Vagina (tissue), 2 donors: ENCODE measurements around the gene AOC3. TPM values are rescaled to one million over a fixed set of nuclear protein-coding genes. Genes with fewer than 3 reads are reported as not detected.

ENCODE experiments used
- DNase-seq, 2 donors: peaks; one replicate each; pipeline ENCODE4 v3.0.0-alpha.2; 2017; ENCODE audit errors: extremely low spot score in 2 of 2
- H3K27ac ChIP-seq: fragments of 200-600 bp; sonication (generic); one replicate; pipeline ENCODE4 v1.5.1; 2019
- H3K27me3 ChIP-seq: fragments of 200-600 bp; sonication (generic); one replicate; pipeline ENCODE4 v1.5.1; 2019
- H3K36me3 ChIP-seq, 2 donors: fragments of 200-600 bp; sonication (generic); one replicate each; pipeline ENCODE4 v1.5.1; 2017 to 2019
- H3K4me1 ChIP-seq: fragments of 200-600 bp; sonication (generic); one replicate; pipeline ENCODE4 v1.5.1; 2019
- H3K4me3 ChIP-seq, 2 donors: fragments of 200-600 bp; sonication (generic); 1 replicate in 1 of 2; 2 replicates in 1 of 2; pipeline ENCODE4 v1.5.1; 2016 to 2019
- H3K9me3 ChIP-seq: fragments of 200-600 bp; sonication (generic); one replicate; pipeline ENCODE4 v1.5.1; 2019
- POLR2A ChIP-seq, 2 donors: fragments of 450-650 bp; IDR thresholded peaks; one replicate each; pipeline ENCODE4 v1.6.1; 2017; ENCODE audit warnings: antibody characterized with exemption in 2 of 2, mild to moderate bottlenecking in 2 of 2, moderate library complexity in 2 of 2
- POLR2AphosphoS5 ChIP-seq, 2 donors: sonication (generic); formaldehyde crosslinking; IDR thresholded peaks; one replicate each; pipeline ENCODE4 v1.9.0; 2017; ENCODE audit warnings: antibody characterized with exemption in 2 of 2, mild to moderate bottlenecking in 2 of 2, low read depth in 1 of 2; ENCODE audit not compliant: insufficient read depth in 1 of 2
- intact Hi-C: fragments of 100-400 bp; cut with DNase I; formaldehyde crosslinking; loops from one replicate; pipeline ENCODE4 v1.15.1; 2023
- total RNA-seq: library from RNA; depleted of rRNA; stranded (reverse); fragments of >200 nt; gene quantifications from one replicate; pipeline ENCODE4 v1.2.3, GENCODE V29; 2016
- TF ChIP-seq, protein P1 (sequence below), 3 experiments: fragments of 450-650 bp in 2 of 3; fragments of 200-600 bp in 1 of 3; sonication (generic) in 1 of 3; IDR thresholded peaks; one replicate each; pipeline ENCODE4 v1.5.1; 2017 to 2019; ENCODE audit warnings: antibody characterized with exemption in 3 of 3, mild to moderate bottlenecking in 2 of 3, moderate library complexity in 2 of 3

The AOC3 gene
- total RNA-seq, 1 donor from 2014 or later, result 31.7 TPM

DNA sequence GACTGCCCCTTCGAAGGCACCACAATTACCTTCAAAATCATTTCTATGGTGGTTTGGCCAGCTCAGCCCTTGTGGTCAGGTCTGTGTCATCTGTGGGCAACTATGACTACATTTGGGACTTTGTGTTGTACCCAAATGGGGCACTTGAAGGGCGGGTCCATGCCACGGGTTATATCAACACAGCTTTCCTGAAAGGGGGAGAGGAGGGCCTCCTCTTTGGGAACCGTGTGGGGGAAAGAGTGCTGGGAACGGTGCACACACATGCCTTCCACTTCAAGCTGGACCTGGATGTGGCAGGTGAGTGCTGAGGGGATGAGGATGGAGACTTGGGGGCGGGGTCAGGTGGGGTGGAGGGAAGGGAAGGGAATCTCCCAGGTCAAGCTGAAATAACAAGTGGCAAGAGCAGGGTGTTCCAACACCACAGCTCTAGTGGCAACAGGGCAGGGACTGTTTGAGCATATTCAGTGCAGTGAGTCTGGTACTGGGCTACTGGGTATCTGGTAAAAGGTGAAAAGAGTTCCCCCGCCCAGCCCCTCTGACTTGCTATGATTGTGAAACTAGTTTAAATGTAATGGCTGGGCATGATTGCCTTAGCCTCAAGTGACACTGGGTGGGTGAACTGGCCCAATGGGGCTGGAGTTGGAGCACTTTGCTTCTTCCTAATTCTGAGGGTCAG lies 4.9 kb upstream of the AOC3 start:
- Histone ChIP-seq H3K27ac (no peak overlapping the region), H3K27me3 (no peaks in the 10 kb centered on the region), H3K4me3 (no peak overlapping the region), H3K4me1 (peaks cover 23% of the 10 kb centered on the region), H3K9me3 (no peaks in the 10 kb centered on the region), H3K36me3 (peaks cover 0 to 32% of the 10 kb centered on the region in 2 donors)
- no peak for DNase-seq
- TF ChIP-seq, protein P1, sequence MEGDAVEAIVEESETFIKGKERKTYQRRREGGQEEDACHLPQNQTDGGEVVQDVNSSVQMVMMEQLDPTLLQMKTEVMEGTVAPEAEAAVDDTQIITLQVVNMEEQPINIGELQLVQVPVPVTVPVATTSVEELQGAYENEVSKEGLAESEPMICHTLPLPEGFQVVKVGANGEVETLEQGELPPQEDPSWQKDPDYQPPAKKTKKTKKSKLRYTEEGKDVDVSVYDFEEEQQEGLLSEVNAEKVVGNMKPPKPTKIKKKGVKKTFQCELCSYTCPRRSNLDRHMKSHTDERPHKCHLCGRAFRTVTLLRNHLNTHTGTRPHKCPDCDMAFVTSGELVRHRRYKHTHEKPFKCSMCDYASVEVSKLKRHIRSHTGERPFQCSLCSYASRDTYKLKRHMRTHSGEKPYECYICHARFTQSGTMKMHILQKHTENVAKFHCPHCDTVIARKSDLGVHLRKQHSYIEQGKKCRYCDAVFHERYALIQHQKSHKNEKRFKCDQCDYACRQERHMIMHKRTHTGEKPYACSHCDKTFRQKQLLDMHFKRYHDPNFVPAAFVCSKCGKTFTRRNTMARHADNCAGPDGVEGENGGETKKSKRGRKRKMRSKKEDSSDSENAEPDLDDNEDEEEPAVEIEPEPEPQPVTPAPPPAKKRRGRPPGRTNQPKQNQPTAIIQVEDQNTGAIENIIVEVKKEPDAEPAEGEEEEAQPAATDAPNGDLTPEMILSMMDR (IDR thresholded peaks at IDR 0.05), result no peak
- TF ChIP-seq POLR2AphosphoS5 (IDR thresholded peaks at IDR 0.05; ENCODE audit: insufficient read depth in 1 of 2, low read depth in 1 of 2), result no peak
- TF ChIP-seq POLR2A (IDR thresholded peaks at IDR 0.05), result no peak
- intact Hi-C loops, result loop anchor here (2.0 kb wide), 1 partner anchor 91 kb away; no protein-coding TSS in a partner anchor

DNA sequence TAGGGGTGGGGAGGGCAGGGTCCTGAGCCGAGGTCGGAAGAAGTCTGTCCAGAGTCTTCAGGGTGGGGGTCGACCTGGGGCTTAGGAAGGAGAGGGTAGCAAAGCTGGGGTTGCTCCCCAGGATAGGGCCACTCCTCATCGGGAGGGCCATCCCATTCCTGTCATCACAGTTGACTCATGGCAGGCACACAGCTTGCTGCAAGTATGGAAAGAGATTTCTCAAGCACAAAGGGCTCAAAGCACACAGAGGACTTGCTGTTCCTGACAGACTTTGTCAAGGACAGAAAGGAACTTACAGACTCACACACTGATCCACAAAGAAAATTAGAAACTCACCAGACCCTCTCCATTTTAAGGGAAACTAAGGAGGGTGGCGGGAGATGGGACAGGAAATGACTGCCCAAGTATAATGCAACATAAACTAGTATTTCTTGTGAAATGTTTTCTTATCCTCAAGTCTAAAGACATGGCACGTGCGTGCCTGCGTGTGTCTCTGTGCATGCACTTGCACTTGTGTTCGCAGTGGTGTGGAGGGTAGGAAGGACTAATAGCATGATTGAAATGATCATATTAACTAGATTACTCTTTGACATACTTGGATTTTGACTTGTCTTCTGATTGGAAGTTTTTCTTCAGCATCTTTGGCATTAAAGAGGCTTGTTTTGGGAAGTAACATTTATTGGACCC lies 4.3 kb upstream of the AOC3 start:
- no peaks in the 10 kb centered on the region for H3K27me3 ChIP-seq
- peaks cover 23% of the 10 kb centered on the region for H3K4me1 ChIP-seq
- TF ChIP-seq POLR2A (IDR thresholded peaks at IDR 0.05) (no peak), POLR2AphosphoS5 (IDR thresholded peaks at IDR 0.05; ENCODE audit: insufficient read depth in 1 of 2, low read depth in 1 of 2) (no peak)
- TF ChIP-seq, protein P1 (IDR thresholded peaks at IDR 0.05), result no peak
- H3K9me3 ChIP-seq, result no peaks in the 10 kb centered on the region
- H3K4me3 ChIP-seq, result no peak overlapping the region
- H3K27ac ChIP-seq, result no peak overlapping the region
- peaks cover 0 to 25% of the 10 kb centered on the region in 2 donors for H3K36me3 ChIP-seq
- intact Hi-C loops, result loop anchor here (2.0 kb wide), 1 partner anchor 90 kb away; no protein-coding TSS in a partner anchor
- no peak for DNase-seq

DNA sequence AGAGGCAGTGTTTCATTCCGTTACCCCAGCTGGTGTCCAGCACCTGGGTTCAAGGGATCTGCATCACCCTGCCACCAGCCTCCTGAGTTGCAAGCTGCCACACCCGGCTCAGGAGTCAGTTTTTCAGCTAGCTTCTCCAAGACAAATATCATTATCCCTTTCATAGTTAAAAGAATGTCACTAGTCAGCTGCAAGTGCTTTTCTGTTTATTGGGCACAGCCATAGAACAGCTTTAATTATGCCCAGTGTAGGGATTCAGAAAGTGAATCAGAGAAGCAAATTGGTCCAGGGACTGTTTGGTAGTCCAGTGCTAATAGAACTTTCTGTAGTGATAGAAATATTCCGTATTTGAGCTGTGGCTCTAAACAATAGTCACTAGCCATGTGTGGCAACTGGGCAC lies 2.9 kb upstream of the AOC3 start:
- H3K4me1 ChIP-seq, result peaks cover 23% of the 10 kb centered on the region
- peaks cover 0 to 21% of the 10 kb centered on the region in 2 donors for H3K36me3 ChIP-seq
- H3K27ac ChIP-seq, result no peak overlapping the region
- no peak overlapping the region for H3K4me3 ChIP-seq
- no peaks in the 10 kb centered on the region for H3K27me3 ChIP-seq
- no peak for DNase-seq
- intact Hi-C loops, result no loop called here
- no peaks in the 10 kb centered on the region for H3K9me3 ChIP-seq
- TF ChIP-seq POLR2A (IDR thresholded peaks at IDR 0.05) (no peak), POLR2AphosphoS5 (IDR thresholded peaks at IDR 0.05; ENCODE audit: insufficient read depth in 1 of 2, low read depth in 1 of 2) (no peak)
- TF ChIP-seq, protein P1 (IDR thresholded peaks at IDR 0.05), result no peak

DNA sequence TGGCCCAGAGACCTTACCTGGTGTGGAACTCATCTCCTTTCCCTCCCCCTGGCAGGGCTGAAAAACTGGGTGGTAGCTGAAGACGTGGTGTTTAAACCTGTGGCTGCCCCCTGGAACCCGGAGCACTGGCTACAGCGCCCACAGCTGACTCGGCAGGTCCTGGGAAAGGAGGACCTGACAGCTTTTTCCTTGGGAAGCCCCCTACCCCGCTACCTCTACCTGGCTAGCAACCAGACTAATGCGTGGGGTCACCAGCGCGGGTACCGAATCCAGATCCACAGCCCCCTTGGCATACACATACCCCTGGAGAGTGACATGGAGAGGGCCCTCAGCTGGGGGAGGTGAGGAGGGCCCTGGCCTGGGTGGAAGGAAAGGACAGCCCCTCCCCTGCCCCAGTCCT lies 2.0 kb upstream of the AOC3 start:
- no peak for TF ChIP-seq POLR2A (IDR thresholded peaks at IDR 0.05)
- TF ChIP-seq, protein P1 (IDR thresholded peaks at IDR 0.05), result no peak
- no peaks in the 10 kb centered on the region for H3K27me3 ChIP-seq
- H3K4me3 ChIP-seq, result no peak overlapping the region
- no peak overlapping the region for H3K27ac ChIP-seq
- intact Hi-C loops, result no loop called here
- DNase-seq, result no peak
- no peaks in the 10 kb centered on the region for H3K9me3 ChIP-seq
- peaks cover 0 to 16% of the 10 kb centered on the region in 2 donors for H3K36me3 ChIP-seq
- H3K4me1 ChIP-seq, result peaks cover 19% of the 10 kb centered on the region
